Measurements from ENCODE around the gene ALS2. TPM values are rescaled to one million over a fixed set of nuclear protein-coding genes. Genes with fewer than 3 reads are reported as not detected.

The ALS2 gene
- total and polyA plus RNA-seq, 2 donors (not counting 1 experiment from before 2014, with no cell fraction given), result 1.4 to 16.7 TPM

- no peak overlapping the region for H3K4me2 ChIP-seq (replicated peaks; ENCODE audit: low read depth, low read length, poor library complexity, severe bottlenecking)
- DNase-seq, result no peak
- no peak for TF ChIP-seq EZH2 (IDR thresholded peaks at IDR 0.05; ENCODE audit: borderline replicate concordance, insufficient read depth, low read depth, low read length, poor library complexity, severe bottlenecking)
- no peak for TF ChIP-seq CTCF (IDR thresholded peaks at IDR 0.05)
- ChIA-PET CTCF (no interaction called here), POLR2A (no interaction called here)
- no peaks in the 10 kb centered on the region for H4K20me1 ChIP-seq (ENCODE audit: control insufficient read depth, insufficient read depth, low read length, poor library complexity, severe bottlenecking)
- H3K36me3 ChIP-seq (replicated peaks in 1 of 2; ENCODE audit: control extremely low read depth in 1 of 2, control insufficient read depth in 1 of 2, extremely low read depth in 1 of 2, insufficient read depth in 2 of 2, low read length in 1 of 2), result peaks cover 0 to 1% of the 10 kb centered on the region in 2 experiments
- H3K27me3 ChIP-seq (replicated peaks in 1 of 4; ENCODE audit: control extremely low read depth in 1 of 4, control insufficient read depth in 3 of 4, insufficient read depth in 4 of 4, low read length in 3 of 4), result no peaks in the 10 kb centered on the region
- H3K4me3 ChIP-seq (ENCODE audit: control extremely low read depth in 1 of 5, extremely low read depth in 1 of 5, insufficient read depth in 1 of 5, low read depth in 2 of 5, low read length in 4 of 5), result no peak overlapping the region
- ATAC-seq (ENCODE audit: low read depth), result no peak
- no peaks in the 10 kb centered on the region for H3K27me3 Mint-ChIP-seq
- no peaks in the 10 kb centered on the region for H3K79me2 ChIP-seq (ENCODE audit: control insufficient read depth, insufficient read depth, low read length)
- no CpG with 5 or more reads among the region's 1 CpG for WGBS (ENCODE audit: insufficient coverage)
- no peak overlapping the region for H3K27ac Mint-ChIP-seq
- no peaks in the 10 kb centered on the region for H3K9me3 ChIP-seq (ENCODE audit: control extremely low read depth in 1 of 3, control insufficient read depth in 2 of 3, insufficient read depth in 1 of 3, low read length in 2 of 3)
- H3K27ac ChIP-seq (ENCODE audit: low read length in 2 of 2), result no peak overlapping the region
- H3K4me3 Mint-ChIP-seq, result no peak overlapping the region
- intact Hi-C loops (cut with micrococcal nuclease), result no loop called here
- H3K4me1 Mint-ChIP-seq, result no peaks in the 10 kb centered on the region
- no peak overlapping the region for H3K9ac ChIP-seq (ENCODE audit: low read length)
- no peaks in the 10 kb centered on the region for H3K4me1 ChIP-seq (ENCODE audit: control insufficient read depth in 2 of 2, insufficient read depth in 2 of 2, low read length in 2 of 2)
- no peak overlapping the region for H2AFZ ChIP-seq (ENCODE audit: insufficient read depth, low read depth, low read length, poor library complexity, severe bottlenecking)
- no peaks in the 10 kb centered on the region for H3K9me3 Mint-ChIP-seq (ENCODE audit: insufficient read depth)
These were observed 81.3 kb downstream of the ALS2 start for GRCh38 chr2:201699416-201699815.

GRCh38 chr2:201698588-201699226, 82.0 kb downstream of the ALS2 start, which contains the start of gene MPP4:
MPP4 (minus strand) TSS chr2:201698644; CDS start chr2:201693954, 4,690 bp downstream.
- Histone ChIP-seq H4K20me1 (ENCODE audit: control insufficient read depth, insufficient read depth, low read length, poor library complexity, severe bottlenecking) (no peaks in the 10 kb centered on the region), H3K4me1 (ENCODE audit: control insufficient read depth in 2 of 2, insufficient read depth in 2 of 2, low read length in 2 of 2) (no peaks in the 10 kb centered on the region), H3K9me3 (ENCODE audit: control extremely low read depth in 1 of 3, control insufficient read depth in 2 of 3, insufficient read depth in 1 of 3, low read length in 2 of 3) (no peaks in the 10 kb centered on the region), H3K4me2 (replicated peaks; ENCODE audit: low read depth, low read length, poor library complexity, severe bottlenecking) (no peak within 1 kb of the TSS), H3K79me2 (ENCODE audit: control insufficient read depth, insufficient read depth, low read length) (no peaks in the 10 kb centered on the region), H3K27ac (ENCODE audit: low read length in 2 of 2) (no peak within 1 kb of the TSS), H2AFZ (ENCODE audit: insufficient read depth, low read depth, low read length, poor library complexity, severe bottlenecking) (no peak within 1 kb of the TSS), H3K4me3 (ENCODE audit: control extremely low read depth in 1 of 5, extremely low read depth in 1 of 5, insufficient read depth in 1 of 5, low read depth in 2 of 5, low read length in 4 of 5) (no peak within 1 kb of the TSS), H3K27me3 (replicated peaks in 1 of 4; ENCODE audit: control extremely low read depth in 1 of 4, control insufficient read depth in 3 of 4, insufficient read depth in 4 of 4, low read length in 3 of 4) (no peaks in the 10 kb centered on the region), H3K36me3 (replicated peaks in 1 of 2; ENCODE audit: control extremely low read depth in 1 of 2, control insufficient read depth in 1 of 2, extremely low read depth in 1 of 2, insufficient read depth in 2 of 2, low read length in 1 of 2) (no peaks in the 10 kb centered on the region), H3K9ac (ENCODE audit: low read length) (no peak within 1 kb of the TSS)
- intact Hi-C loops (cut with micrococcal nuclease), result no loop called here
- Mint-ChIP-seq H3K4me3 (no peak within 1 kb of the TSS), H3K27me3 (no peaks in the 10 kb centered on the region), H3K9me3 (ENCODE audit: insufficient read depth) (no peaks in the 10 kb centered on the region), H3K4me1 (no peaks in the 10 kb centered on the region), H3K27ac (no peak within 1 kb of the TSS)
- TF ChIP-seq CTCF (IDR thresholded peaks at IDR 0.05) (no peak), EZH2 (IDR thresholded peaks at IDR 0.05; ENCODE audit: borderline replicate concordance, insufficient read depth, low read depth, low read length, poor library complexity, severe bottlenecking) (no peak)
- CTCF ChIA-PET, result no interaction called here
- DNase-seq, result no peak
- no peak for ATAC-seq (ENCODE audit: low read depth)
- POLR2A ChIA-PET, result no interaction called here
- WGBS (ENCODE audit: insufficient coverage), result 100% methylated on average over 1 of the region's 3 CpGs

Measured in B cell (primary cell).